Small intestine (tissue), 7 donors: ENCODE results near the gene TMEM101. TPM values are rescaled to one million over a fixed set of nuclear protein-coding genes. Genes with fewer than 3 reads are reported as not detected.
A peak's percentile ranks its signal among the peaks of the same experiment; 100 is the strongest.

Source experiments
- DNase-seq, 2 donors: peaks; one replicate each; pipeline versions ENCODE4 v3.0.0 to v3.0.0-alpha.2; 2013
- FAIRE-seq: peaks from 2 replicates; lab custom pipeline; 2012; peaks lifted over from hg19 to GRCh38; lab: Jason Lieb, UNC
- H3K27ac ChIP-seq, 3 donors: one replicate each; pipeline ENCODE4 v1.5.1; 2013; ENCODE audit warnings: low read length in 2 of 3, mild to moderate bottlenecking in 2 of 3, control low read depth in 1 of 3, inconsistent platforms in 1 of 3, low read depth in 1 of 3, moderate library complexity in 1 of 3
- H3K27me3 ChIP-seq, 3 donors: one replicate each; pipeline ENCODE4 v1.6.1; 2013; ENCODE audit warnings: low read length in 3 of 3, inconsistent platforms in 1 of 3; ENCODE audit not compliant: control insufficient read depth in 3 of 3, insufficient read depth in 3 of 3
- H3K36me3 ChIP-seq, 3 donors: one replicate each; pipeline ENCODE4 v1.6.1; 2013; ENCODE audit warnings: low read length in 3 of 3, inconsistent platforms in 1 of 3, low read depth in 1 of 3, mild to moderate bottlenecking in 1 of 3, moderate library complexity in 1 of 3; ENCODE audit not compliant: control insufficient read depth in 3 of 3, insufficient read depth in 2 of 3
- H3K4me1 ChIP-seq, 3 donors: one replicate each; pipeline ENCODE4 v1.6.1; 2013; ENCODE audit warnings: low read length in 2 of 3, inconsistent platforms in 1 of 3, low read depth in 1 of 3, mild to moderate bottlenecking in 1 of 3, moderate library complexity in 1 of 3; ENCODE audit not compliant: control insufficient read depth in 3 of 3, insufficient read depth in 2 of 3
- H3K4me3 ChIP-seq, 3 donors: one replicate each; pipeline ENCODE4 v1.5.1; 2013; ENCODE audit warnings: low read length in 3 of 3, control low read depth in 1 of 3, inconsistent platforms in 1 of 3, low read depth in 1 of 3, mild to moderate bottlenecking in 1 of 3, moderate library complexity in 1 of 3
- H3K9me3 ChIP-seq, 2 donors: one replicate each; pipeline ENCODE4 v1.6.1; 2013; ENCODE audit warnings: low read depth in 1 of 2, low read length in 1 of 2; ENCODE audit not compliant: control insufficient read depth in 2 of 2, insufficient read depth in 1 of 2
- WGBS, 3 donors: extraction: QIAGEN DNeasy Blood & Tissue Kit; methylation state at CpG; one replicate each; pipeline ENCODE4 v1.1.7; 2013; 5-methylcytosine and 5-hydroxymethylcytosine counted together
- polyA plus RNA-seq, 4 donors: library from polyadenylated mRNA; stranded (reverse) in 3 of 4; unstranded in 1 of 4; fragments of 200-250 nt in 3 of 4; fragments of 120-200 nt in 1 of 4; gene quantifications; one replicate each; pipeline versions ENCODE4 v1.2.1 to v1.2.3, GENCODE V29; 2013
- donor health status: healthy with polysubstance abuse.
- donor health status: control.
- donor health status: control.
- donor health status: Bipolar disorder and iron deficiency.
- donor health status: healthy.

Gene TMEM101
- polyA plus RNA-seq, 4 donors = 11.3 to 47.5 (median 27.7) TPM

GRCh38 chr17:44006598-44007345 lies 8.0 kb downstream of the TMEM101 start:
- H3K27me3 ChIP-seq = peaks cover 0 to 21% (median 2%) of the 10 kb centered on the region in 3 donors
- DNase-seq = peak; percentile 99
- H3K4me1 ChIP-seq = peaks cover 5 to 59% (median 7%) of the 10 kb centered on the region in 3 donors
- H3K9me3 ChIP-seq = no peaks in the 10 kb centered on the region
- peak overlapping the region; percentile 46 to 89 (median 73) for H3K4me3 ChIP-seq
- no peak for FAIRE-seq
- peak overlapping the region; percentile 94 to 99 (median 94) for H3K27ac ChIP-seq
- 1 to 4% (median 2%) methylated on average over 34 to 40 of the region's 40 CpGs for WGBS, 3 donors
- peaks cover 0 to 59% (median 8%) of the 10 kb centered on the region in 3 donors for H3K36me3 ChIP-seq

GRCh38 chr17:44006272-44006597 lies 8.5 kb downstream of the TMEM101 start:
- Histone ChIP-seq H3K27me3 (peaks cover 0 to 21% (median 2%) of the 10 kb centered on the region in 3 donors), H3K4me1 (peaks cover 5 to 60% (median 7%) of the 10 kb centered on the region in 3 donors), H3K9me3 (no peaks in the 10 kb centered on the region), H3K4me3 (peak overlapping the region; percentile 46 to 89 (median 73)), H3K27ac (peak overlapping the region; percentile 94 to 99 (median 94)), H3K36me3 (peaks cover 0 to 56% (median 8%) of the 10 kb centered on the region in 3 donors)
- 1 to 2% (median 1%) methylated on average over 21 of the region's 21 CpGs for WGBS, 3 donors
- no peak for FAIRE-seq
- DNase-seq = no peak

GRCh38 chr17:44005527-44006271 lies 9.1 kb downstream of the TMEM101 start:
- H3K4me3 ChIP-seq = peak overlapping the region in 2 of 3 donors; percentile 73 to 89
- peaks cover 5 to 60% (median 7%) of the 10 kb centered on the region in 3 donors for H3K4me1 ChIP-seq
- peak; percentile 63 to 64 for DNase-seq
- no peaks in the 10 kb centered on the region for H3K9me3 ChIP-seq
- H3K36me3 ChIP-seq = peaks cover 0 to 51% (median 8%) of the 10 kb centered on the region in 3 donors
- H3K27me3 ChIP-seq = peaks cover 0 to 21% (median 2%) of the 10 kb centered on the region in 3 donors
- FAIRE-seq = no peak
- WGBS, 3 donors = 2 to 3% (median 2%) methylated on average over 46 to 59 of the region's 59 CpGs
- peak overlapping the region; percentile 94 to 99 (median 94) for H3K27ac ChIP-seq

- H3K4me1 ChIP-seq = peaks cover 5 to 57% (median 7%) of the 10 kb centered on the region in 3 donors
- H3K4me3 ChIP-seq = peak overlapping the region in 2 of 3 donors; percentile 73 to 89
- H3K9me3 ChIP-seq = no peaks in the 10 kb centered on the region
- DNase-seq = peak; percentile 92 to 93
- FAIRE-seq = no peak
- peaks cover 0 to 44% (median 8%) of the 10 kb centered on the region in 3 donors for H3K36me3 ChIP-seq
- 1 to 3% (median 2%) methylated on average over 51 to 71 of the region's 71 CpGs for WGBS, 3 donors
- H3K27me3 ChIP-seq = peaks cover 0 to 21% (median 2%) of the 10 kb centered on the region in 3 donors
- H3K27ac ChIP-seq = peak overlapping the region; percentile 94 to 99 (median 94)
Measured at GRCh38 chr17:44004761-44005526, 9.8 kb downstream of the TMEM101 start.

- WGBS, 3 donors = 4 to 7% (median 6%) methylated on average over 23 to 25 of the region's 25 CpGs
- H3K4me3 ChIP-seq = peak within 1 kb of the TSS in 2 of 3 donors; percentile 73 to 89
- peak; percentile 89 to 91 for DNase-seq
- peaks cover 5 to 53% (median 7%) of the 10 kb centered on the region in 3 donors for H3K4me1 ChIP-seq
- peaks cover 0 to 39% (median 8%) of the 10 kb centered on the region in 3 donors for H3K36me3 ChIP-seq
- H3K9me3 ChIP-seq = no peaks in the 10 kb centered on the region
- peak within 1 kb of the TSS; percentile 94 to 99 (median 94) for H3K27ac ChIP-seq
- H3K27me3 ChIP-seq = peaks cover 0 to 21% (median 2%) of the 10 kb centered on the region in 3 donors
- FAIRE-seq = no peak
Measured at GRCh38 chr17:44004077-44004760, 10.5 kb downstream of the TMEM101 start, which contains the start of gene NAGS. Gene NAGS, plus strand, starts transcription at chr17:44004622. Its CDS starts 42 bp downstream, at chr17:44004664.

- FAIRE-seq = no peak
- H3K9me3 ChIP-seq = no peaks in the 10 kb centered on the region
- H3K27me3 ChIP-seq = peaks cover 0 to 21% (median 2%) of the 10 kb centered on the region in 3 donors
- peaks cover 2 to 36% (median 2%) of the 10 kb centered on the region in 3 donors for H3K4me1 ChIP-seq
- peak overlapping the region in 1 of 3 donors; percentile 58 for H3K27ac ChIP-seq
- peaks cover 0 to 20% (median 1%) of the 10 kb centered on the region in 3 donors for H3K36me3 ChIP-seq
- DNase-seq = no peak
- WGBS, 3 donors = 75 to 86% (median 83%) methylated on average over 9 of the region's 9 CpGs
- no peak overlapping the region for H3K4me3 ChIP-seq
Measured at GRCh38 chr17:44002141-44002848, 12.5 kb downstream of the TMEM101 start.

GRCh38 chr17:44001461-44001920 lies 13.3 kb downstream of the TMEM101 start:
- Histone ChIP-seq H3K27ac (peak overlapping the region in 1 of 3 donors; percentile 58), H3K4me3 (no peak overlapping the region), H3K9me3 (no peaks in the 10 kb centered on the region), H3K4me1 (peaks cover 0 to 32% (median 0%) of the 10 kb centered on the region in 3 donors), H3K36me3 (peaks cover 0 to 14% (median 0%) of the 10 kb centered on the region in 3 donors), H3K27me3 (peaks cover 0 to 21% (median 2%) of the 10 kb centered on the region in 3 donors)
- 48 to 77% (median 54%) methylated on average over 2 of the region's 2 CpGs for WGBS, 3 donors
- DNase-seq (peak in 1 of 2 donors; percentile 60), FAIRE-seq (no peak)
